Kidney glomerular epithelial cell (primary cell): ENCODE measurements around the gene CHST2.
"Not testable (repeated sequence)": the region's sequence is repeated elsewhere in the genome, so short reads cannot be mapped to it uniquely, and the experiment has no call there.

Source experiments
- DNase-seq: peaks from one replicate; lab custom pipeline; 2025; lab: John Stamatoyannopoulos, UW

The CHST2 gene

DNA sequence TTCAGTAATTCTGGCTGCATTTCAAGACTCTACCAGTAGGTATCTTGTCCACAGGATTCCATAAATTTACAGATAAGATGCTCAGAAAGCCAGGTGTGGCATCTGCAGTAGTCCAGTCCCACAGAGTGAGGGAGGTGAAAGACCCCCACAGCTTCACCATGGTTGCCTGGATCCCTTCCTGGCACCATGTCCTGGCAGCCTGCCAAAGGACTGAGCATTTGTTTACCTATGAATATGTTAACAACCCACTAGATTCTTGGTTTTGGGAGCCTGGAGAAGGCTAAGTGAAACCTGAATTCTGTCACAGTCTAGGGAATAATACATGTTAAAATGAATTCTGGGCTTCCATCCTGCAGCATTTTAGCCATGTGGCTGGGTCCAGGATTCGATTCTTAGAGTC lies 14.9 kb downstream of the CHST2 start:
- no peak for DNase-seq

DNA sequence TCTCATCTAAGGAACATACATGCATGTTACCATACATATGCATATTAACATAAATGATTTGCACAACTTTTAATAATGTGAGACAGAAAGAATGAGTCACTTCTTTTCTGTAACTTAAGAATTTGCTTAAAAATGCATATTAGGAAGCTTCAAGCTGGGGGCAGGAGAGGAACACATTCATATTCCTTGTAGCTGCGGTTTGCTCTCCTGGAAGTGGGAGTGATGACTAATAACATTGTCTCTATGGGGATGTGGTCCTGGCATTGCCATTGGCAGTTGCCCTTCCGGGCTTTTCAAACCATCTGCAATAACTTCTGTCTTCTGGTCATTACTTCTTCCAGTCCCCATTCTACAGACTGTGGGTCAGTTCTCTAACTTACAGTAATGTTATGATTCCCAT lies 15.6 kb downstream of the CHST2 start:
- DNase-seq, result peak; percentile 81

DNA sequence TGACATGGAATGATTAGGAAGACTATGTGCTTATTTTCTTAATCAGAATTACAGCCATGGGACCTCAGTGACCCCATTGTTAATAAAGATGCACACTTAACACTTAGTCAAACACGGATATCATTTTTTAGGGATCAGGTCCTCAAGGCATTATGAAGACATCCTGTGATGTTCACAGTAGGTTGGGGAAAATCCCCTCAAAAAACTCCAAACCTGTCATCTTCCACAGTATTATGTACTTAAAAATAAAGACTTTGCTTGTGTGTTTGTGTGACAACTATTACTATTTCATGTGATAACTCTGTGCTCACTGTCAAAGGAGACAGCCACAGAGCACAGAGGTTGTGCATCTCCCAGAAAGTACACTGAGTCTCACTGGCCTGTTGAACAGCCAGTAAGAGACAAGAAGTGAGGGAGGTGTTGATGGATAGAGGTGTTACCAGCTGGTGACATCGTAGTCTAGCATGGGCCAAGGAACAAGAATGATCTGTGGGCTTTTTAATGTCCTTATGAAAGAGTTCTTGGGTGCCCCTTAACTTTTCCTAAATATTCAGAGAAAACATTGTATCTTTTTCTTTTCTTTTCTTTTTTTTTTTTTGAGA lies 18.0 kb downstream of the CHST2 start:
- DNase-seq, result no peak

DNA sequence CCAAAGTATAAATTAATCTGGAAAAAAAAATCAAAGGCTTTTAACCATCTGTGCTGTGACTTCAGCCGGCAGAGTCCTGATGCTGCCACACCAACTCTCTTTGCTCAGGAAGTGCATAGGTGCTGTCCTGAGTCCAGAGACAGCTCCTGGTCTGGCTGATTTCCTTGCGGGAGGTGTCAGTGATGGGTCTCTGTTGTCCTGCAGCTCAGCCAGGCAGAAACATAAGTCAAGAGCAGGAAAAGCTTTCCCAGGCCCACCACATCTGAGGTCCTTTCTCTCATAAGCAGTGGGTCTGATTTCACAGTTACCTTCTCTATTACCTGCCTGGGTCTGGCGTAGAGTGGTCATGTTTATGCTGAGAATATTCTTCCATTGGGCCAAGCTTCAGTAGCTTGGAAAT lies 19.4 kb downstream of the CHST2 start:
- no peak for DNase-seq

DNA sequence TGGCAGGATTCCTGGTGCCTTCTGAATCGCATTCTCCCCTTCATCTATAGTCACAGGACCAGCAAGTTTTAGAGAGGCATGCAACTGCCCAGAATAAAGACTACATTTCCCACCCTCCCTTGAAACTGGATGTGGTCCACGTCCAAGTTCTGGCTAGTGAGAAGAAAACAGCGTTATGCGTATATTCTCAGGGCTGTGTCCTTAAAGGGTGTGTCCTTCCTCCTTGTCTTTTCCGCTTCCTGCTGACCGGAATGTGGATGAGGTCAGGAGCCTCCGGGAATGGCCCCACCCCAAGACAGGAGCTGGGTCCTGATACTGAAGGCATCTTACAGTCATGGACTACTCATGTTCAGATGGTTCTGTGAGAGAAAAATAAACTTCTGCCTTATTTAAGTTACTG lies 20.2 kb downstream of the CHST2 start:
- DNase-seq, result no peak

DNA sequence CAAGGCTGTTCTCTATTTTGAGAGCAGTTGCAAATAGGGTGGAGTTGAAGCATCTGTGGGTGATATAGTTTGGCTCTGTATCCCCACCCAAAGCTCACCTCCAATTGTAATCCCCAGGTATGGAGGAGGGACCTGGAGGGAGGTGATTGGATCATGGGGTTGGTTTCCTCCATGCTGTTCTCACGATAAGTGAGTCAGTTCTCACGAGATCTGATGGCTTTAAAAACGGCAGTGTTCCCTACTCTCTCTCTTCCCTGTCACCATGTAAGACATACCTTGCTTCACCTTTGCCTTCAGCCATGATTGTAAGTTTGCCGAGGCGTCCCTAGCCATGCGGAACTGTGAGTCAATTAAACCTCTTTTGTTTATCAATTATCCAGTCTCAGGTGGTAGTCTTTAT lies 21.0 kb downstream of the CHST2 start:
- no peak for DNase-seq

DNA sequence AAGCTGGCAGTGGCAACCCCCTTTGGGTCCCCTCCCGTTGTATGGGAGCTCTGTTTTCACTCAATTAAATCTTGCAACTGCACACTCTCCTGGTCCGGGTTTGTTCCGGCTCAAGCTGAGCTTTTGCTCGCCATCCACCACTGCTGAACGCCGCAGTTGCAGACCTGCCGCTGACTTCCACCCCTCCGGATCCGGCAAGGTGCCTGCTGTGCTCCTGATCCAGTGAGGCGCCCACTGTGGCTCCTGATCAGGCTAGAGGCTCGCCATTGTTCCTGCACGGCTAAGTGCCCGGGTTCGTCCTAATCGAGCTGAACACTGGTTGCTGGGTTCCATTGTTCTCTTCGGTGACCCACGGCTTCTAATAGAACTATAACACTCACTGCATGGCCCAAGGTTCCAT lies 22.8 kb downstream of the CHST2 start:
- DNase-seq, result no peak

DNA sequence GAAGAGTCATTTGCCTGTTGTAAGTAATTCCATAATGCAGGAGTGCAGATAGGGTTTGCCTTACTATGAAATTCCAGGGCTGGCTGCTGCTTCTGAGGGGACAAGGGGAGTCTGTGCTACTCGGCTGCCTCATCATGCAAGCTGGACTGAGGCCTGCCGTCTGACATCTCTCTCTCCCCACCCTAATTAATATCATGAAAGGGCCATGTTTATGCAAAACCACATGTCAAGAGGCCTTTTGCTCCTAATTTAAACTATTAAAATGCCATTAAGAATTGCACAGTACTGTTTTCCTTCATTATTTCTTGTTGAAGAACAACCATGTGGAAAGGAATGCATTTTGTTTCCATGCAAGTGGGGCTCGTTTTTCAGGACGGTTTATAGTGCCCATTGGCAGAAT lies 26.3 kb downstream of the CHST2 start:
- no peak for DNase-seq

DNA sequence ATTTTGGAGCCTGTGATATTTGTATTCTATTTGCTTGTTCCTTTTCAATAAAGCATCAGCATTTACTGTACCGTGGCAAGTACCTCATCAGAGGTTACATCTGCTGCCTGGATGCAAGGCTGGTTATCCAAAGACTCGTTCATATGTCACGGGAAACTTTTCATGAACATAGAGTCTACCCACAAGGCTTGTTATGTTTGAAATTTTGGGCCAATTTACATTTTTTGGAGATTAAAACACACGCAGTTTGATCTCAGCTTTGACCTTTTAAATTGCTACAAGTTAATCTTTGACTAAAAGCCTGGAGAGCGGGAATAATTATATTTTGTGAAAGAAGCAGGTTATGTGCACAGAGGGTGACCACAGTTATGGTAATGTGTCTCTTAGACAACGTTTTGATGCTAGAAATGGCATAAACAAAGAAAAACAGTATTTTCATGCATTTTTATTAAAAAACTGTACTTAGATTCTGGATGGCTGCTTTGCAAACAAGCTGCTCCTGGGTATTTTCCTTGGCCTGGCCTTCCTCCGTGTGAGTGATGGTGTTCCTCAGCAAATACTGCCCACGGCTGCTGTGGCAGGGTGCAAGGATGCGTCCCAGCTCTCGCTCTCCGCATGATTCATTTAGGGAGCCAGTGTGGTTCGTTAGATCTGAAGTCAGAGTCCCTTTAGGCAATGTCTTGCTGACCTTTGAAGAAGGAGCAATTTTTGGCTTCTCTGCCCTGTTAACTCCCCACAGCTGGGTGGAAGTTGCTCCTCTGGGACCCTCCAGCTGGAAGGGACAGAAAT lies 27.1 kb downstream of the CHST2 start:
- DNase-seq, result no peak

DNA sequence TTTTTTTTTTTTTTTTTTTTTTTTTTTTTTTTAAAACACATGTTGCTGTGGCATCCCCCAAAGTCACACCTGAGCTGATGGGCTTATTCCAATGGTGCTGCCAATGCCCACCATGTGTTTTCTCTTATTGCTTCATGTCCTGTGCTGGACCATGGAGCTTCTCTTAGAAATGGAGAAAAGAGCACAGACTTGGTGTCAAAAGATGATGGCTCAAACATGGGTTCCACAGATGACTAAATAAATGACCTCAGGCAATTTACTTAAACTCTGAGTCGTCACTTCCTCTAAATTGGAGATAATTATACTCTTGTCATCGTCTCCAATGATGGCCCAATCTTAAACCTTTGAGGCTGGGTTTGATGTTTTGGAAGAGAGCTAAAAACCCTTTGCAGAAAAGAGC lies 28.1 kb downstream of the CHST2 start:
- no peak for DNase-seq

DNA sequence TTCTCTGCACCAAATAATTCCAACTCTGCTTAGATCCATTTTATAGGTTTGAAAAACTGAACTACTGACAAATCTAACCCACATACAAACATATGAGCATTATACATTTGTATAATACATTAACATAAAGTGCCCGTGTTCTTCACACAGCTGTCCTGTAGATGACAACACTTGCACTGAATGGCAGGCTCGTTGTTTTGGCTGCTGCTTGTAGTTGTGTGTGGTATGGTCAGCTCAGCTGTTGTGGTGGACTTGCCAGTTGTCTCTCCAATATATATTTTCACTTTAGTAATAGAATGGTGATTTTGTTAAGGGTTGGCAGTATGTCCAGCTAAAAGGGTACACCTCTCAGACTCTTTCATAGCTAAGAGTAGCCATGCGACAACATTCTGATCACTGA lies 30.5 kb downstream of the CHST2 start:
- no peak for DNase-seq

DNA sequence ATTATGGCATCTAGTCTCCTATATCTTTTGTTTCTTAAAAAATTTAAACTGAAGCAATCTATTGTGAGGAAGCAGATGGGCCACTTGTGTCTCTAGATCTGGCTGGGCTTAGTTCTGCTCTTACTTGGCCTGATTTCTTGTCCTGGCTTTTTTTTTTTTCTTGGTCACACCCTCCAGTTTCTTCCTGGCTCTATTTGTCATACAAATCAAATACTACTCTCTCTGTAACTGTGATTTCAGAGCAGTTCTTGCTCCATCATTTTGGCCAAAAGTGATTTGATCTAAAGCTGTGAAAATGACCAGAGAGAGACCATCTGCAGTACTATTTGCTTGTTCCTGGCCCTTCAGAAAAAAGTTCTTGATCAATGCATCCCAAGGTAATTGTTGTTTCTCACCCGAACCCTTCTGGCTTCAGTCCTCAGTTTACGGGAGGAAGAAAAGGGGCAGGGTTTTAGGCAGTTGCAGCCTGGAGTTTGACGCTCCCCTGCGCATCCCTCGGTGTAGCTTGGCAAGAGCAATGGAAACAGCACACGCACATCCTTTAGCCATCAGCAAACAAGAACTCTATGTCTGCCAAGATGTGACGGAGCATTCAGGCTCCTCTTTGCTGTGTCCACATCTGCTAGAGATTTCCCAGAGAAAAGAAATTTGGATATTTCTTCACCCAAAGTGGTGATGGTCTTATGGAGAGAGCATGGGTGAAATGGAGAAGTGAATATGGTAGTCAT lies 31.6 kb downstream of the CHST2 start:
- no peak for DNase-seq

DNA sequence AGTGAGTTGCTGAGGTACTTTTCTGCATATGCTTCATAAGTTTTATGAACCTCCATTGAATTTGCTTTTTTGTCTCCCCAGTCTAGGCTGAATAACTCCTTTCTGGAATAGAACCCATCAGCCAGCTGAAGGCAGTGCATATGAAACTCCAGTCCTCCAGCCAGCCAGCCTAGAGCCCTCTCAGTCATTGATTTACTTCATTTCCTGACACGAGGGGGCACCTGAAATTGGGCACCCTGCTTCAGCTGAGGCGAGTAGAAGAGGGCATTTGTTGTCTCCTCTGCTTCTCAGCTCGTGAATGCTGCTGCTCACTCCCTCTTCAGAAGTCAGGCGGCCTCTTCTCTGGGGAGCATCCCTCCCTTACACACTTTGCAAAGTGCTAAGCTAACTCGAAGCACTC lies 32.5 kb downstream of the CHST2 start:
- DNase-seq, result no peak

DNA sequence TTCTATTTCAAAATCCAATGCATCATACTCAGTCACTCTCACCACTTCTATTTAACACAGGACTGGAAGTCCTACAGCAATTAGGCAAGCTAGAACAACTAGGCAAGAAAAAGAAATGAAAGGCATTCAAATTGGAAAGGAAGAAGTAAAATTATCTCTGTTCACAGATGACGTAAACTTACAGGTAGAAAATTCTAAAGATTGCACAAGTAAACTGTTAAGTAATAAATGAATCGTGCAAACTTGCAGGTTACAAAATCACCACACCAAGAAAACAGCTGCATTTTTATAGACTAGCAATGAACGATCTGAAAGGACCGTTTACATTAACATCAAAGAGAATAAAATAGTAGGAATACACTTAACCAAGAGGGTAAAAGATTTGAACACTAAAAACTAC lies 36.2 kb downstream of the CHST2 start:
- no peak for DNase-seq

DNA sequence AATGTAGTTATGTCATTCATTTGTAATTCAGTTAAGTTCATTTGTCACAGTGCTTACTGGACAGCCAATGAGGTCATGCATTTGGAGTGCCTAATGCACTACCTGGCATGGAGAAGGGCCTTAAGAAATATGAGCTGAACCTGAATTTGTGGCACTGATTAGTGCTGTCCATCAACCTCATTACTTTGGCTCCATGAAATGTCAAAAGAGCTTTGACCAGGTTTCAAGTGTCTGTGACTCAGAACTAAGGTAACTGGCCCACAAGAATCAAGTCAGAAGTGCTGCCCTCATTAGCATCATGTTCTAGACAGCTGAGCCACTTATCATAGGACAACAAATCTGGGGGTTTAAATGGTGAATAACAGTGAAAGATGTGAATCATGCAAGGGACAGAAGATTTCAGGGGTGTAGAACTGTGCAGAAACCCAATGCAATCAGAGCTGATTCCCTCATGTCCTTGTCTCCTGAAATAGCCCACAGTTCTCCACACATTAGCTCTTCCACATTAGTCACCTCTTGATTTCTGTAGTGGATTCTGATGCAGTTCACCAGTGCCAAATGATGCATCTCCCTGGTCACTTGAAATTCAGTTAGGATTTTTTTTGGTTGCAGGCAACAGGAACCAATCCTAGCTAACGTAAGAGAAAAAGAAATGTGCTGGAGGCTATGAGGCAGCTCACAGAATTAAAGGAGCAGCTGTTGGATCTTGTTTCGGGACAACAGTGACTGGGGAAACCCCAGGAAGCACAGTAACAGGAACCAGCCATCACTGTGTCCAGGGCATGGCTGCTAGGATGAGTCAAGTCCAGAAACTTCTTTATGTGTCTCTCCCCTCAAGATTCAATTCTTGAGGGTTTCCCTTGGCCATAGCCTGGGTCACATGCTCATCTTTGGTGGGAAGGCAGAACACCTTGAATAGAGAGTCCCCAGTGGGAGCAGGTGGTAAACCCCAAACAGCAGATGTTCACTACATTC lies 38.7 kb downstream of the CHST2 start:
- no peak for DNase-seq

DNA sequence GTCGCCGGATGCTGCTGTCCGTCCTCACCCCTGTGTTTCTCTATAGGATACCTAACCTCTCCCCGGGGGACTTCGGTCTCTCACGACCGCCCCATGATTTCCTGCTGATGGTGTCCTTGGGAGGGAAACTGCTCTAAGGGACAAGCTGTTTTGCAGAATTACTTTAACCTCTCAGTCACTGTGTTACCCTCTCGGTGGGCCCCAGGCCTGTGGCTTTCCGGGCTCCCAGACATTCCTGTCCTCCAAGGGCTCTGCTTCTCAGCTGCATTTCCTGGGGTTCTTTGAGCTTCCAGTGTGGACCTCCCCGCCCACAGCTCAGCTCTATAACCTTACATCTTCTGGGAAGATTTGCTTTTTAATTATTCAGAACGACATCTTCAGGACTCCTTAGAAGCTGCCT lies 40.9 kb downstream of the CHST2 start:
- DNase-seq, result no peak

DNA sequence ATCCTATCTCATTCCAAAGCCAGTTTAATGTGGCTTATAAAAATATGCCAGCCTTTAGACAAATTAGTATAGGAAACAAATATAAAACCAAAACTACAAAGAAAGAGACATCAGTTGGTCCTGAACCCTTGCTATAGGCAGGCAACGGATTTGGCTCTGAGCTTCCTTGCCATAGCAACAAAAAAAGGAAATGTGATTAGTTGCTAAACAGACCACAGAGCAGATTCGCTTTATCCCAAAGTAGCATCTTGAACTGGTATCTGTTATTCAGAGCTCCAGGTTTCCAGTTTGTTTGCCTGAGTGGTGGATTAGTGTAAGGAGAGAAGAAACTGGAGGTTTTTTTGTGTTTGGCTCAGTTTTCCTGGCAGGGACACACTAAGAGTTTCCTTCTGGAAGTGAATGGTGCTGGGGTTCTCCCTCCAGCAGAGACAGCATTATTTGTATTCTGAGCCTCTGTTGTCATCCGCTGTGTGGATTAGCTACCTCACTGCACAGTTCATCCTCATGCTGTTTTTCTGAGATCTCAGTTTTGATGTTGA lies 44.1 kb downstream of the CHST2 start:
- DNase-seq, result no peak

DNA sequence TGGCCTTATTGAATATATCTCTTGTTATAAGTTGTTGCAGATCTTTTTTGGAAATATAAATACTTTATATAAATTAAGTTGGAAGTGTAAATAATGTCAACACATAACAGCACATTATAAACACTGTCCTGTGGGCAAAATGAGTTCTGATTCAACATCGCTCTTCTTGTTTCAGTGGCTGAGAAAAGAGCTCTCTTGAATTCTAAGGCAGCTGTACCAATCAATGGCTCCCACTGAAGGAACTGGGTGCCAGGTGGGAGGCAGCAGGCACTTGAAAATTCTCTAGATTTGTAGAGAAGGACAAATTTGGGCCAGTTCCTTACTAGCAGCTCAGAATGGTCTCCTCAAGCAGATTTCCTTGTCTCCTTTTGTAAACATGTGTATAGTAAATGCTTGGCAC lies 45.6 kb downstream of the CHST2 start:
- no peak for DNase-seq

DNA sequence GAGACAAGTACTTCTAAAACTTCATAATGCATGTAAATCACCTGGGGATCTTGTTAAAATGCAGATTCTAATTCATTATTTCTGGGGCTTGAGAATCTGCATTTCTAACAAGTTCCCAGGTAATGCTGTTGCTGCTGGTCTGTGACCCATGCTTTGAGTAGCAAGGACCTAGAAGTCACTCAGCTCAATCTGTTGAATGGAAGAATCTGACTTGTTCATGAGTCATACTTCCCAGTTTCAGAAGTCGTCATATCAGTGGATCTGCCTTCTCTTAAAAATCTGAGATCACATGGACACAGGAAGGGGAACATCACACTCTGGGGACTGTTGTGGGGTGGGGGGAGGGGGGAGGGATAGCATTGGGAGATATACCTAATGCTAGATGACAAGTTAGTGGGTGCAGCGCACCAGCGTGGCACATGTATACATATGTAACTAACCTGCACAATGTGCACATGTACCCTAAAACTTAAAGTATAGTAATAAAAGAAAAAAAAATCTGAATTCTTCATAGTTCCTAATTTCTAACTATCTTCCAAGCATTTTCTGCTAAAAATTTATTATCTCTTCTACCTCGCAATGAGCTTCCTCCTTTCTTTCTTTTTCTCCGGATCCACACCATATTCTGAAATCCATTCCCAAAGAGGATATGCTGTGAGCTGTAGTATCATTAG lies 46.2 kb downstream of the CHST2 start:
- not testable (repeated sequence) for DNase-seq

DNA sequence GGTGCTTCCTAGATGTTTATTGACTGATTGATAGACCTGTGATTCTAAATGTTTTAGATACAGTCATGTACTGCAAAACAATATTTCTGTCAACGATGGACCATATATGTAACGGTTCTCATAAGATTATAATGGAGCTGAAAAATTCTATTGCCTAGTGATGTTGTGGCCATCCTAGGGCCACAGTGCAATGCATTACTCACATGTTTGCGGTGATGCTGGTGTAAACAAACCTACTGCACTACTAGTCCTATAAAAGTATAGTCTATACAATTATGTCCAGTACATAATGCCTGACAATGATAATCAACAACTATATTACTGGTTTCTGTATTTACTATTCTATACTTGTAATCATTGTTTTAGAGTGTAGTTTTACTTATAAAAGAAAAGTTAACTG lies 46.8 kb downstream of the CHST2 start:
- no peak for DNase-seq
